ENCODE data around the gene GTF2E1.

DNA sequence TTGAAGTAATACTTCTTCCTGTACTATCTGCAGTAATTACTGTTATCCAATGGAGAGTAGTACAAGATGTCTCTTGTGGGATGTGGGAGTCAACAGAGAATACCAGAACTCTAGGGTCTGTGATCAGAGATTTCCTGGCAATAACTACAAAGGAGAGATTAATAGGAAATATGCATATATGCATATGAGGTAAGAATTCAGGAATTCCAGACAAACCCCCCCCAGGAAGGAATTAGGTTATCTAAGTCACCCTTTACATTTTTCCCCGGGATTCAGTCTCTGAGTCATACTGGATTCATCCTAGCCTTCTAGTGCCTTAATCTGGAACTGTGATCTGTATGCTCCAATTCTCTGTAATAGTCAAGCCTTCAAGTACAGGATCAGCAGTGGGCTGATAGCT, 49.4 kb downstream of the GTF2E1 start:
- TF ChIP-seq, protein P1, sequence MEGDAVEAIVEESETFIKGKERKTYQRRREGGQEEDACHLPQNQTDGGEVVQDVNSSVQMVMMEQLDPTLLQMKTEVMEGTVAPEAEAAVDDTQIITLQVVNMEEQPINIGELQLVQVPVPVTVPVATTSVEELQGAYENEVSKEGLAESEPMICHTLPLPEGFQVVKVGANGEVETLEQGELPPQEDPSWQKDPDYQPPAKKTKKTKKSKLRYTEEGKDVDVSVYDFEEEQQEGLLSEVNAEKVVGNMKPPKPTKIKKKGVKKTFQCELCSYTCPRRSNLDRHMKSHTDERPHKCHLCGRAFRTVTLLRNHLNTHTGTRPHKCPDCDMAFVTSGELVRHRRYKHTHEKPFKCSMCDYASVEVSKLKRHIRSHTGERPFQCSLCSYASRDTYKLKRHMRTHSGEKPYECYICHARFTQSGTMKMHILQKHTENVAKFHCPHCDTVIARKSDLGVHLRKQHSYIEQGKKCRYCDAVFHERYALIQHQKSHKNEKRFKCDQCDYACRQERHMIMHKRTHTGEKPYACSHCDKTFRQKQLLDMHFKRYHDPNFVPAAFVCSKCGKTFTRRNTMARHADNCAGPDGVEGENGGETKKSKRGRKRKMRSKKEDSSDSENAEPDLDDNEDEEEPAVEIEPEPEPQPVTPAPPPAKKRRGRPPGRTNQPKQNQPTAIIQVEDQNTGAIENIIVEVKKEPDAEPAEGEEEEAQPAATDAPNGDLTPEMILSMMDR (conservative IDR thresholded peaks at IDR 0.05; ENCODE audit: low read length) = no peak
- TF ChIP-seq EZH2phosphoT487 (IDR thresholded peaks at IDR 0.05; ENCODE audit: borderline replicate concordance, low read depth, low read length) = no peak

Measured in OCI-LY7 (cell line).